T-helper 2 cell treated with Interferon-gamma antibody and Interleukin-4, amounts not matched to agents 100 ng/mL and 5 ng/mL, for 36 hours (primary cell): ENCODE measurements around the gene ATAD5. TPM values are rescaled to one million over a fixed set of nuclear protein-coding genes. Genes with fewer than 3 reads are reported as not detected.

ENCODE experiments used
- intact Hi-C: fragments of 100-400 bp; cut with micrococcal nuclease; formaldehyde crosslinking; loops from one replicate; pipeline ENCODE4 v1.15.1; 2023
- total RNA-seq: library from RNA; stranded (reverse); gene quantifications from 2 replicates; pipeline ENCODE4 v1.2.3, GENCODE V29; 2022

Gene ATAD5
- total RNA-seq, 1 donor from 2014 or later, result 29.0 TPM

GRCh38 chr17:30821871-30822723, 9.7 kb upstream of the ATAD5 start:
- intact Hi-C loops, result loop anchor here (5.0 kb wide), 2 partner anchors 90 to 490 kb away; partner anchors contain the start of gene EVI2B

- intact Hi-C loops, result loop anchor here (5.0 kb wide), 2 partner anchors 91 to 489 kb away; partner anchors contain the start of gene EVI2B
Measured at GRCh38 chr17:30822919-30823318, 8.8 kb upstream of the ATAD5 start.

GRCh38 chr17:30823421-30823820, 8.3 kb upstream of the ATAD5 start:
- intact Hi-C loops, result loop anchor here (5.0 kb wide), 2 partner anchors 91 to 489 kb away; partner anchors contain the start of gene EVI2B

- intact Hi-C loops, result loop anchor here (1.0 to 5.0 kb wide), 4 partner anchors 15 to 707 kb away; partner anchors contain the start of gene EVI2B
Measured at GRCh38 chr17:30824002-30824355, 7.8 kb upstream of the ATAD5 start.

GRCh38 chr17:30824356-30825145, 7.2 kb upstream of the ATAD5 start, which contains the start of gene CRLF3:
Gene CRLF3 (minus strand): TSS chr17:30824692. CDS start chr17:30824651, 41 bp downstream.
- intact Hi-C loops, result loop anchor here (1.0 to 5.0 kb wide), 4 partner anchors 15 to 707 kb away; partner anchors contain the start of gene EVI2B

- intact Hi-C loops, result no loop called here
Measured at GRCh38 chr17:30827082-30827481, 4.7 kb upstream of the ATAD5 start.

- intact Hi-C loops, result no loop called here
Measured at GRCh38 chr17:30829022-30829421, 2.7 kb upstream of the ATAD5 start.

GRCh38 chr17:30831257-30831656, 509 bp upstream of the ATAD5 start:
- intact Hi-C loops, result no loop called here

GRCh38 chr17:30832438-30833124, 815 bp downstream of the ATAD5 start:
- intact Hi-C loops, result no loop called here

- intact Hi-C loops, result no loop called here
Measured at GRCh38 chr17:30838202-30838807, 6.5 kb downstream of the ATAD5 start.

GRCh38 chr17:30840771-30841170, 9.0 kb downstream of the ATAD5 start:
- intact Hi-C loops, result no loop called here

GRCh38 chr17:30848021-30848420, 16.3 kb downstream of the ATAD5 start:
- intact Hi-C loops, result no loop called here

- intact Hi-C loops, result no loop called here
Measured at GRCh38 chr17:30854146-30854545, 22.4 kb downstream of the ATAD5 start.

GRCh38 chr17:30858556-30859250, 26.9 kb downstream of the ATAD5 start:
- intact Hi-C loops, result no loop called here

- intact Hi-C loops, result no loop called here
Measured at GRCh38 chr17:30864636-30865035, 32.9 kb downstream of the ATAD5 start.

- intact Hi-C loops, result no loop called here
Measured at GRCh38 chr17:30869005-30869404, 37.2 kb downstream of the ATAD5 start.

GRCh38 chr17:30886187-30886586, 54.4 kb downstream of the ATAD5 start:
- intact Hi-C loops, result no loop called here

- intact Hi-C loops, result no loop called here
Measured at GRCh38 chr17:30894236-30894635, 62.5 kb downstream of the ATAD5 start.

GRCh38 chr17:30897311-30897710, 65.5 kb downstream of the ATAD5 start:
- intact Hi-C loops, result no loop called here

- intact Hi-C loops, result loop anchor here (1.0 to 2.0 kb wide), 2 partner anchors 65 to 429 kb away; partner anchors contain the start of gene GOSR1
Measured at GRCh38 chr17:30905742-30906100, 74.0 kb downstream of the ATAD5 start.
